CD4-positive, alpha-beta T cell treated with Interleukin-17A for 1 hour (primary cell): ENCODE data around the gene NFIA.

ENCODE experiments used
- DNase-seq: peaks from one replicate; pipeline ENCODE4 v3.0.0-alpha.2; 2020

NFIA gene

GRCh38 chr1:61160526-61160925 lies 78.2 kb downstream of the NFIA start:
- no peak for DNase-seq

GRCh38 chr1:61162520-61163258 lies 80.3 kb downstream of the NFIA start:
- DNase-seq = no peak

DNA sequence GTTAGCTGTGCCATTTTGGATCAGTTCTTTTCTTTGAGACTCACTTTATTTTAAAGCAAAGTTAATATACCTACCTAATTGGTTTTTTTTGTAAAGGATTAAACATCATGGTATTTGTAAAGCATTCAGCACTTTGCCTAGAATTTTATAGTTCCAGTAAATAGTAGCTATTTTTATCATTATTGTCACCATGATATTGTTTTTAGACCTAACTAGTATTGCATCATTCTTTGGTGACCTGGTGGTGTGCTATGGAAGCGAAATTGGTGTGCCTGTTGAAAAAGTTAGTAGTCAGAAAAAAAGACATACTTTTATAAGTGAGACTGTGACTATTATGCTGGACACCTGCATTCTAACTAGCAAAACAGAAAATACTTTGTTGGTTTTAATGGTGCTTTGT lies 81.0 kb downstream of the NFIA start:
- DNase-seq = no peak

GRCh38 chr1:61165402-61165801 lies 83.0 kb downstream of the NFIA start:
- DNase-seq = no peak

GRCh38 chr1:61167309-61167708 lies 84.9 kb downstream of the NFIA start:
- DNase-seq = no peak

GRCh38 chr1:61169045-61169444 lies 86.7 kb downstream of the NFIA start:
- no peak for DNase-seq

GRCh38 chr1:61169634-61170033 lies 87.3 kb downstream of the NFIA start:
- DNase-seq = no peak

DNA sequence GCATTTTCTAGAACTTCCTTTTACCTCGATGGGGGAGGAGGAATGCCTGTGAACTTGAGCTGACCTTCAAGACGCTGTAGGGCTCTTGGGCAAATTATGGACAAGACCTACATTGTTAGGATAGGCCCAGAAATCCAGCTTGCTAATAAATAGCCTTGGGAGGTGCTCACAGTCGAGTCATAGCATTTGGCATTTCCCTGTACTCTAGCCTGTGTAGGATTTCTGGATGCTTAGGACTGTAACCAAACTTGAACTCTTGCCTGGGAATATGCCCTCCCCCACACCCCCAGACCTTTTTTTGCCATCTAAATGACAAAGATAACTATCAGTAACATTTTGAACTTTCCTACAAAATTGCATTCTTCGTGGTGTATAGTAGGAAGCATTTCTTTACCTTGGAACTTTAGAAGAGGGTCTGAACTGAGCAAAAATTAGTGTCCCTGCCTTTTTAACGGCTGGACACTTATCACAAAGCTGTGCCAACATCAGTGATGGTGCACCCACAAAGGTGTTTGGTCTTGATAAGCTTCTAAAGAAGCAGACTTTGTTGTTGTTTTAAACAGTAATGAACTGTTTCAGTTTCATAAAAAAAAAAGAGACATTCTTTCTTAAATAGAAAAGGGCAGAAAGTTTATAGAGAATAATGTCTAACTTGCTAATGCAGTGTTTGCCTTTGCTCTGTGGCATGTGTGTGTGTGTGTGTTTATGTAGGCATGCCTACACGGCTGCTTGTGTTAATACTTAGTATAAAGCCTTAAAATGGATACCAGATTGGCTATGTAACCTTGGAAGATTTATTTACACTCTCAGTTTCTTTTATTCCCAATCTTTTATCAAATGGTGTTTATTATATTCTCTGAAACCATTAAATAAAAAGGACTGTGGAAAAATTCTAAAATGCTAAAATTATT lies 88.2 kb downstream of the NFIA start:
- no peak for DNase-seq

DNA sequence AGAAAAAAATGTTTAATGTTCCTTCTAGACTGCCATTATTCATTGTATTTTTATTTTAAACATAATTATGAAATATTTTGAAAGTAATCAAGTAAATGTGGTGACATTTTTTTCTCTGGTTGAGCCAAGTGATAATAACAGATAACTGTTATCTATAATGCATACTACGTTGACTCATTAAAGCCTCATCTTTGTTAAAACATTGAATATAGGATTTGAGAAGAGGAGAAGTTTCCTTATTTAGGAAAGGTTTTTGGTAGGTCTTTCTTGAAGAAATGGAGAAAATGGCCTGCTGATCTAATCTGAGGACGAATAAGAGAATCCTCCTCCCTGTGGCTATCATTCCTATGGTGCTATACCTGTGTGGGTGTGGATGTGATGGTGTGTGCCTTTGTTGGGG lies 89.0 kb downstream of the NFIA start:
- no peak for DNase-seq

- no peak for DNase-seq
Measured at GRCh38 chr1:61171974-61172373, 89.6 kb downstream of the NFIA start.

GRCh38 chr1:61173118-61173517 lies 90.8 kb downstream of the NFIA start:
- DNase-seq = no peak

DNA sequence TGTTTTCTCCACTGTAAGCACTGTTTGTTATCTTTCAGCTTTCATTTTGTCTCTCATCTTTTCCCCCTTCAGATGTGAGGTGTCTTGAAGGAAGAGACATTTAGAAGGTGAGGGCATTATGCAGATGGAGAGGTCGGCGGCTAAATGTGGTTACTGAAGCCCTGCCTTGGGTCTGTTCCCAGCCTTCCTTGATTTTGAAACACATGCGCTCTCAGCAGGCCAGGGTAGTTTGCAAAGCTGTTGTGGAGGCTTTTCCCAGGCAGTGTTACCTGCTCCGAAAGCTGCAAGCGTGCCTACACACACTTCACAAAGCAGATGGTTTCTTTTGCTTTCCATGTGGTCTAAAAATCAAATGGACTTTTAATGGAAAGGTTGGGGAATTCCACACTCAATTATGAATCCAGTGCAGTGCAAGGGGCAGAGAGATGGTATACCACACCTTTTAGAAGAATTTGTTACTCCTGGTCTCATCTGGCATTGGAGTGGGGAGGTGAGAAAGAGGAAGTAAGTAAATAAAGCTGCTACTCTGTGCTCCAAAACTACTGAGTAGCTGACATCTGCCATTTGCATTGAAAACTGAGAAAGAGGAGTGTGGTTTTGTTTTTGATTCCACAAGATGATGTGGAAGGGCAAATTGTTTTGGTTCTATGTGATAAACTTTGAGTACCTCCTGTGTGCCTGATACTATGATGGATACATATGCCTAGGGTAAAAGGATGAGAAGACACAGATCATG lies 91.9 kb downstream of the NFIA start:
- no peak for DNase-seq

- DNase-seq = no peak
Measured at GRCh38 chr1:61175976-61176375, 93.6 kb downstream of the NFIA start.

DNA sequence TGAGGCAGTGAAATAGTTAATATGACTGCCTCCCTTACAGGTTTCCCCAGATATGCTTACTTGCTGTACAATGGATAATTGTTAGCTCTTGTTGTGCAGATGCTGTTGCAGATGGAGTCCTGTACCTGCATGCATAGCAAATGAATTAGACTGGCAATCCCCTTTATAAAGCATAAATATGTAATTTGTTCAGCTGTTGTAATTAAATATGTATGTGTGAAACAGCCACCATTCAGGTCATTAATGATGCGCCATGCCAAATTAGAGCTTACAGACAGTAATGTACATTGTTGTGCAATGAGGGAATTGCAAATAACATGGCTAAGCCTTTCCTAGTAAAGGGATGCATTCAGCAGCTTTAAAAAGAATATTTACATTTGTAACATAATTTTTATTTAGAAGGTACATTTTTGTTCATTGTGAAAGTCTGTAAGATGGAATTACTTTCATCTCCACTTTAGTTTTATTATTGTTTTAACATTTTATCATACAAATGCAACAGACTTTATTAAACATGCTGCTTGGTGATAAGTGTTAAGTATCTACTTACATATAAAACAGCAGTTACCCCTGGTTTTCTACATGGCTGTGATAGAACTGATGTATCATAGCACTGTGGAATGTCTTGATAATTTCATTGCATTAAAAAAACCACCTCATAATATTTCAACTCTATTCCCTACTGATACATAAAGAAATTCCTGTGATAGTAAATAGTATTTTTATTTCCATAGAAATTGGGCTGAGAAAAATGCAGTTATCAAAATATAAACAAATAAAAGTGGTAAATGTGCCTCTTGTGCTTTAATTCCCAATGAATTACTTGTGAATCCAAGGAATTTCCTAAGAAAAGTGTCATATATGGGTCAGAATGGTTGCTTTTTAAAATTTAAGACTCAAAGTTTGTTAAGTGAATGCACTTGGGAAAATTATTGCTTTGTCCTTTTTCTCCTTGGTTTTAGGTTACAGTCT lies 99.0 kb downstream of the NFIA start:
- no peak for DNase-seq

DNA sequence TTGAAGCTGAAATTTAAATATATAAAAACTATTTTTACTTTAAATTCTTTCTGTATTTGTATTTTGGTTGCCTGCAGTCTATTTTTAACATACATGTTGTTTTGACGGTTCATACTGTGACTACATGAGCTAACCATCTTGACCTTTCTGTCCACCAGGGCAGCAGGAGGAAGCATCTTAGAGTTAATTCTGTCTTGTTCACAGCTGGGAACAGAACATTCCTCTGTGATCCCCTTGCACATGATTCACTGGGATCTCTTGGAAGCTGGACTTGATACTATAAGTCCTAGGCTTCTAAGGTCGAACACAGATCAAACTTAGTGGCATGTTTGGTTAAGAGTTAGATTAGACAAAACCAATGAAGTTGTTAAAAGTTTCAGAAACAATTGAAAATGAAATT lies 99.7 kb downstream of the NFIA start:
- DNase-seq = no peak

- no peak for DNase-seq
Measured at GRCh38 chr1:61182480-61182879, 100.1 kb downstream of the NFIA start.

DNA sequence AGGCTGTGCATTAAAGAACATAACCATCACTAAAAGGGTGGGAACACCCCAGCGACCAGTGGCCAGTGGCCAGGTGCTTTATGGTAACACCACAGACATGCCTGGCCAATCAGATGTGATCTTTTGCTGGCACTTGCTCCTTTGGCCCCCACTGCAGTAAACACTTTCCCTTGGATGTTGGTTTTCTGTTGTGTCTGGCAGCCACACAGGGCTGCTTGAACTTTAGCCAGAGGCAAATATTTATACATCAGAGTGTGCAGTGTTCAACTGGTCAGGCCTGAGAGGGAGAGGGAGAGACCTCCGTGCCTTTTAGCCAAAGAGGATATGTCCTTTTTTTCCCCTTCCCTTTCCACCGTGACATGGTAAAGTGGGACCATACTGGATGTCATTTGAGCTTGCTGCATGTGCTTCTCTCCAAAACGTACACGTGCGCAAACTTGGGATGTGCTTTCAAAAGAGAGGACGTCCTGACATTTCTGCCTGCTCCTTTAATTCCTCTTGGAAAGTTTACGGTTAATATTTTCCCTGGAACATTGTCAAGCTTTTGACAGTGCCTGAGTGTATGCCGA lies 101.2 kb downstream of the NFIA start:
- no peak for DNase-seq

DNA sequence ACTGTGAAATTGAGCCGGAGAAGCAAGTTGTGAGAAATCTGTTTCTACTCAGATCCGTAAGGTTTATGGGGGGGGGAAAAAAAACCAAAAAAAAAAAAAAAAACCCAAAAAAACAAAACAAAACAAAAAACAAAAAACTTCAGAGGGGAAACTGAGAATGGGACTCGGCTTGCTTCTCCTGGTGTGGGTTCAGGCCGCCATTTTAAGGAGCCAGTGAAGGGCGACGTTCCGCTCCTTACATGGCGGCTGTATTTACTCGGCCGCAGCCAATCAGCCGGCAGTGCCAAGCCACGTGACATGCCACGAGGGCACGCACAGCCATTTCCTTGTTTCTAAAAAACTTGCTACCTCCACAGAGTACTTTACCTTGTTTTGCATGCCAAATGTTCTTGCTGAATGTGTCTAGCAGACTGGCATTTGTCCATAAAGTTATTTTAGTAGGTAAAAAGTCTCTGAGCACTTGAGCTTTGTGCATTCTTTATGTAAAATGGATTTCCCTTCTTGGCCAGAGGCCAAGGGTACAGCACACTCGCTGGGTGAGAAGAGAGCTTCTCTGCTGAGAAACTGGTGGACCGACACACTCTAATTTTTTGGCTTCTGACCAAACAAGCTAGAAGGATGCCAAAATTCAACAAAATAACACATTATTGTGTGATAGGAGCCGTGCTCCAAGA lies 101.8 kb downstream of the NFIA start:
- DNase-seq = no peak

- DNase-seq = no peak
Measured at GRCh38 chr1:61184714-61185106, 102.3 kb downstream of the NFIA start.

GRCh38 chr1:61186753-61187152 lies 104.4 kb downstream of the NFIA start:
- no peak for DNase-seq

- DNase-seq = no peak
Measured at GRCh38 chr1:61187352-61188086, 105.2 kb downstream of the NFIA start.
